NCI-H526 (cell line): ENCODE results near the gene AGBL1.

ENCODE experiments used
- DNase-seq, 2 experiments: peaks; one replicate each; lab custom pipeline; 2025; lab: John Stamatoyannopoulos, UW

AGBL1 gene

GRCh38 chr15:86164232-86164898, 84.7 kb downstream of the AGBL1 start:
- no peak for DNase-seq

GRCh38 chr15:86165265-86166211, 85.9 kb downstream of the AGBL1 start:
- DNase-seq, result no peak

DNA sequence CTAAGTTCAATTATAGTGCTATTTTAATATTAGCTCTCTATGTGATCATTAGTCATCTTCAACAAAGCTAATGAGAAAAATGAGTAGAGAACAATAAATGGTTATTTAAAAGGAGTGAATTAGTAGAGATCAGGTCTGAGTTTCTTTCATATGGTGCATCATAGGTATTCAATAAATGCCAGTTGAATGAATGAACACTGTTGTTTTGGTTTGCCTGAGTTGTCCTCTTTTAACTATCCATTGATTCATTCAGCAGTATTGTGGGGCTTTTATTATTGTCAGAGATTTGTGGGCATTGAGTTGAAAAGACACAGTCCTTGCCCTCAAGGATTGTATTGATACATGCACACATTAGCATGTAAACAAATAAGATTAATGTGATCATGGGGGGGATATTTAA, 88.2 kb downstream of the AGBL1 start:
- no peak for DNase-seq

DNA sequence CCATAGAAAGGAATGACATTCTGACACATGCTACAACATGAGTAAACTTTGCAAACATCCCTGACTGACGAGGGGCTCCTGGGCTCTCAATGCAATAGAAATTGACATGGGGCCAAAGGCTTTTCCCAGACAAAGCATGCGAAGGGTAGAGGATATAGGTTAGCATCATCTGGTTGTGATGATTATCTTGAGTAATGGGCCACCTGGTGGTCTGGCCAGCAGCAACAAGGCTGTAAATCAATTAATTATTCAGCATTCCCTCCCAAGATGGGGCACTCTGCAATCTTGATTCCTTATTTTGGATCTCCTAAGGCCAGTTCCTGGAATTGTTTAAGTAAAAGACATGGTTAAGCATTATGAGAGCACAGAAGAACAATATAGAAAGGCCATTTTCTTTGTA, 99.2 kb downstream of the AGBL1 start:
- DNase-seq, result peak; percentile 2 to 18

- no peak for DNase-seq
These were observed 104.2 kb downstream of the AGBL1 start for GRCh38 chr15:86183596-86184491.

DNA sequence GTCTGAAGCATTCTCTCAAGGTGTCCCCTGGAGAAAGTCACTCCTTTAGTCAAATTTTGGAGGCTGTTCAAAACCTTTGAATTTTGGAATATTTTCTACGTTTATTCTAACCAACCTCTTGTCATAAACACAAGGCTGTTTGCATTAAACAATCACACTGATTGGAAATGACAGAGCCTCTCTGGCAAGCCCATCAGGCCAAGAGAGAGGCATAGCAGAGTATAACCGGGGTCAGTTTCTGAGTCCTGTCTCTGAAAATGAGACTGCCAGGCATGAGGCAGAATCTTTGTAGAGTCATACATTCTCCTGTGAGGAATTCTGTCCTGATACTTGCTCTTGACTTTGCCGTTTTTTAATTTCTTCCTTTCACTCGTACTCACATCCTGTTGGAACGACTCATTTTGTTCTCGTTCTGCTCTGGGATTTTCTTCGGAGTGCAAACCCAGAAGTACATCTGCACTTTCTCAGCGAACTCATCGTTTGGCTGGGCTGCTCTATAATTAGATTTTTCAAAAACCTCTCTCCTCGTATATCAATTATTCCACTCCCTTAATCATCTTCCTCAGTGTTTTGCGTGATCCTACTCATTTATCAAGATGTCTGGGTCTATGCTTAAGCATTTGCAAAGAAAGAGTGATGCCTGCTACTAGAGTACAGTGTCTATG, 114.2 kb downstream of the AGBL1 start:
- no peak for DNase-seq

DNA sequence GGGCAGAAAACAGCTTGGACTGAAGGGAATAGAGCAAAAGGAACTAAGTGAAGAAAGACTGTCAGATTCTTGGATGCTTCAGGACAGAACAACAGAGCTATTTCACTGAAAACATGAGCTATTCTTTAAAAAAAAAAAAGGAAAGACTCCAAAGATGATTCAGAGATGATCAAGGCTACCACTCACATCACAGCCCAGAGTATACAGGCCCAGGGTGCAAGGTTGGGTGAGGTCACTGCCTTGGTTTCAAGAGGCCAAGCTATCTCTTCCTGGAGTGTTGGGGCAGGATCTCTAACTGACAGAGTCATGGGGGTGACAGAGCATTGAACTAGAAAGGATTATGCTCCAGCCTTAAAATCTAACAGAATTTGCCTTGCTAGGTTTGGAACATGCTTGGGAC, 118.1 kb downstream of the AGBL1 start:
- DNase-seq, result no peak

- no peak for DNase-seq
These were observed 119.9 kb downstream of the AGBL1 start for GRCh38 chr15:86199467-86200145.

DNA sequence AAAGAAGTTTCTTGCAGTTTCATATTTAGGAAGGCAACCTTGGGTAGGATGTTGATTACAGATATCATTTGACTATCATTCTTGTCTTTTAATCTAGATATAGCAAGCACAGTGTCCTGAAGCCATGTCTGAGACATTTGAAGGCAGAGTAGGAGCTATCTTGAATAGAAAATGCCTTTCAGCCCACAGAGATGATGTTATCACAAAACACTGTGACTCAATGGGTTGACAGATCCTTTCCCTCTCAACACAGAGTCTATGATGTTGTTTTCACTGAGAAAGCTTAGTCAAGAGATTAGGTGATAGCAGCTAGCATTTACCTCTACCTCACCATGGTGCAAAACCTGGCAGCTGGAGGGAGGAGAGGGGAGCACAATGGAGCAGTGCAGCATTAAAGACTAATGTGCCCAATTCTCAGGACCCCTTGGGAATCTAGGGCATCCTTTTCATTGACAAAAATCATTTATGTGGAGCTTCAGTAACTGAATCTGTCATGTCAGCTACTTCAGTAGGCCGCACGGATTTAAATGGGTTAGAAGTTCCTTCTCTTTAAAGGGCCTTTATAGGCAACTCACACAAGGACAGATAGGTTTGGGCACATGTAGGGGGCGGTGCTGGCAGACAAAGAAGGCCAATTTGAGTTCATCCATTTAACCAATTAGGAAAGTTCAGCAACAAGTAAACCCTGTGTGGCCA, 121.8 kb downstream of the AGBL1 start:
- no peak for DNase-seq

DNA sequence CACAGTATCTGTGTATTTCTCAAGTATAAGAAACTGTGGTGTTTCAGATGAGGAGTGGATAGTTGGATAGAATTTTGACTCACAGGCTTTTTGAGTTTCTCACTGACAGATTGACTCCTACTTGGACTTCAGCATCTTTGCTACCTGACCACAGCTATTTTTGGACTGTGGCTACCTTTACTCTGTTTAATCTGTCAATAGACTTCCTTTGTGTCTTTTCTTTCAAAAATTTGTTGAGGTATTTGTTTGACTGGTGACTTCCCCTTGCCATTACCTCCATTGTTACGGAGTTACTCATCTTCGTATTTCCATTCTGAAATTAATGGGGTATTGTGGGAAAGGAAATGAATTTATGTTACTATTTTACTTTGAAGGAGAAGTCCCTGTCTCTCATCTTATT, 123.8 kb downstream of the AGBL1 start:
- no peak for DNase-seq

DNA sequence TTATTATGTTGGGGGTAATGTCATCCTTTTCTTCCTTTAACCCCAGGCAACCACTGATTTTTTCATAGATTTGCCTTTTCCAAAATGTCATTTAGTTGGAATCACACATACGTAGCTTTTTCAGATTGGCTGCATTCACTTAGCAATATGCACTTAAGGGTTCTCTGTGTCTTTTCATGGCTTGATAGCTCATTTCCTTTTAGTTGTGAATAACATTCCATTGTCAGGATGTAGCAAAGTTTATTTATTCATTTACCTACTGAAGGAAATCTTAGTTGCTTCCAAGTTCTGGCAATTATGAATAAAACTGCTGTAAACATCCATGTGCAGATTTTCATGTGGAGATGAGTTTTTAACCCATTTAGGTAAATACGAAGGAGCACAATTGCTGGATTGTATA, 125.4 kb downstream of the AGBL1 start:
- DNase-seq, result no peak

DNA sequence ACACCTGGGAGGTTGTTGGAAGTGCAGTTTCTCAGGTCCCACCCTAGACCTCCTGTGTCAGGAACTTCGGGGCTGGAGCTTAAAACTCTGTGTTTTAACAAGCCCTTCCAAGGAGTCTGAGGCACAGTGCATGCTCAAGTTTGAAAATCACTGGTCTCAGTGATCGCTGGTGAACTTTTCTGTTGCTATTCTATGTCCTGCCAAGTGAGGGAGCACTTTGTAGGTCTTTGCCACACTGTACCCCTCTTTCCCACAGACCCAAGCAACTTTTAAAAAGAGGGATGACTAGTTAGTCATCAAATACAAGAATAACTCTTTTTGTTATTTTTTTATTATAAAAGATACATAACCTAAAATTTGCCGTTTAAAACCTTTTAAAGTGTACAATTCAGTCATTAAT, 133.7 kb downstream of the AGBL1 start:
- no peak for DNase-seq

DNA sequence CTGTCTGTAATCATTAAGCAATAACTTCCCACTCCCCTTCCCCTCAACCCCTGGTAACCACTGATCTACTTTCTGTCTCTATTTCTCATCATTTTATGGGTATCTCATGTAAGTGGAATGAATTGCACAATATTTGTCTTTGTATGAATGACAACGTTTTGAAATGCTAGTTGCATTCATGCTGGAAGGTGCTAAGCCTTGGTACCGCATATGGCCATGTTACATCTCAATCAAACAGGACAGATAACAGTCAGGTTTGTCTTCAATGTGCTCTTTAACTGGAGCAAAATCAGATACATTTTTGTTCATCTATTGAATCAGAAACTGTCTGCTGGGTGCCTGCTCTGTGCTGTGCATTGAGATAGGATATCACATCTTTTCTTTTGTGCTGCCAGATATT, 134.2 kb downstream of the AGBL1 start:
- DNase-seq, result no peak

DNA sequence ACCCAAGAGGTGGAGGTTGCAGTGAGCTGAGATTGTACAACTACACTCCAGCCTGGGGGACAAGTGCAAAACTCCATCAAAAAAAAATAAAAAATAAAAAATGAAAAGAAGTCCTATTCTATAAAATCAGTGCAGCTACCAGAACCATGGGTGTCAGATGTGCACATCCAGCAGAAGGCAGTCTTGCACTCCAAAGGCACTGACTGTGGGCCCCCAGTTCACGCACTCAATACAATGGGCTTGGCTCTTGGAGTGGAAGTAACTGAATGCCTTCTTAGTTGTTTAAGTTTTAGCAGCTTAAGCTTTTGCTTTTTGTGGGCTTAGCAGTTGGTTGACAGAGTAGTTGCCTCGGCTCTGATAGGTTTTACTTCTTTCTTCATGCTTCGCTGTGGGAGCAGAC, 141.4 kb downstream of the AGBL1 start:
- DNase-seq, result no peak

DNA sequence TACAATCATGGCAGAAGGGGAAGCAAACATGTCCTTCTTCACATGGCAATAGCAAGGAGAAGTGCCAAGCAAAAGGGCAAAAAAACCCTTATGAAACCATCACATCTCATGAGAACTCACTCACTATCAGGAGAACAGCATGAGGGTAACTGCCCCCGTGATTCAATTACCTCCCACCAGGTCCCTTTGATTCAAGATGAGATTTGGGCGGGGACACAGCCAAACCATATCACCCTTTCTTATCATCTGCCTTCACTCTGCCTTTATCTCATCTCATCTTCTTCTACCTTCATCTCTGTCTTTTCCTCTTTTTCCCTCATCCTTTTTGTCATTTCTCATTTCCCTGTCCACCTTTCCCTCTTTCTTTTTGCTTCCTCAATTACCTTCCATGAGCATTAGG, 149.6 kb downstream of the AGBL1 start:
- no peak for DNase-seq

DNA sequence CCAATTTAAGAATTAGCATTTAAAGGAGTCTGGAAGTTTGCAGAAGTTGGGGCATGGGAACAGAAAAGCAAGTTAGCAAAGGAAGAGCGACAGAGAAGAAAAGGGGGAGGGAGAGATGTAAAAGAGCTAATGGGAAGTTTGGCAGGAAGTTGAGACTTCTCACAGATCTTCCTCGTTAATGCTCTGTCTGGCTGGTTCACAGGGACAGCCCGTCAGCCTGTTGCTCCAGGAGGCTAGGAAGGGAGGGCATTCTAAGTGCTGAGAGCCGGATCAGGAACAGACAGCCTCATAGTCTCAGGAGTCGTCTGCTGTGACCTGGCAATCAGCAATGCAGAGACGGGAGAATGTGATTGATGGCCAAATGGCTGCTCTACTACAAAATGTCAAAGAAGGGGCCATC, 150.3 kb downstream of the AGBL1 start:
- DNase-seq, result no peak

DNA sequence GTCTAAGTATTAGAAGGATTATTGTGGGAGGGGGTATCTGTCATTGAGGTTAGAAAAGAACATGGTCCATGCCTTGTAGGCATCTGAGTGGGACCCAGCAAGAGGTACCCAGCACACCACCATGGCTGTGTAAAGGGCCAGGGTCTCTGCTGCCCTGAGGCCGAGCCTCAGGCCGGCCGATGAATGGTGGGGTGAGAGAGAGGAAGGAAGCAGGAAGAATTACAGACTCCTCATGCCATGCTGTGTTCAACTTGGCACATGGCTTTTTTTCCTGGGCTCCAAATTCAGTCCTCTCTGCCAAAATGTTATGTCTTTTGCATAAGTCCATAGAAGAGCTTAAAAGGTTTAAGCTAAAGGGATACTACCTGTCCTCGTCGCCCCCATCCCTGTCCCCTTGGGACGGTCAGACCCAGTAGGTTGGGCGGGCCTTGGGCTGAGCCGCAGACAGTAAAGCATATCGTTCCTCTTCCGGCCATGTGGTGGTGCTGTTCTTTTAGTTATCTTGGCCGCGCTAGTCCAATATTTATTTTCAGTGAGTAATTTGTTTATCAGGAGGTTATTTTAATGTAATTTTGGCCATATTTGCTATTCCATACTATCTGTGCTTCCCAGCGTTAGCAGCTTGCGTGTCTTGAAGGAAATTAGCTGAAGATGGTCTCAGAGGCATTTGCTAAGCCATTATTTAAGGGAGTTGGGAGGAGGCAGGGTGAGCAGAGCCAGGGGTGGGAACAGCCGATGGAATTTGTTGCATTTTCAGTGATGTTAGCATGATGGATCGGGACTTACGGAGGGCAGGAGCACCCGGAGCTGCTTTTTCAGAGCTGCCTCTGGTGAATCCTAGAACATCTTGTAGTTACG, 152.4 kb downstream of the AGBL1 start:
- DNase-seq, result peak; percentile 11 to 70

DNA sequence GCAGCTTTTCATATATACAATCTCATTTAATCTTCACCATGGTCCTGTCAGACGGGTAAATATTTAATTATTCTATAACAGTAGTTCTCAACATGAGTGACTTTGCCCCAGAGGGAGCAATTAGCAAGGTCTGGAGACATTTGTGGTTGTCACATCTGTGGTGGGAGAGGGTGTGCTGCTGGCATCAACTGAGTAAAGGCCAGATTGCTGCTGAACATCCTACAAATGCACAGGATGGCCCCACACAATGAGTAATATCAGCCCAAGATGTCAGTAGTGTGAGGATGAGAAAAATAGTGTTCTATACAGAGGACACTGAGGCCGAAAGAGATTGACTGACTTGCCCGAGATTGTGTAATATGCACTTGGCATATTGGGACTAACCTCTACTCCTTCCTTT, 156.0 kb downstream of the AGBL1 start:
- no peak for DNase-seq

- peak; percentile 53 to 76 for DNase-seq
These were observed 156.9 kb downstream of the AGBL1 start for GRCh38 chr15:86236356-86237110.
